Upper lobe of left lung (tissue), 4 donors: ENCODE measurements around the gene MAST4.
A peak's percentile ranks its signal among the peaks of the same experiment; 100 is the strongest.

Experiments used
- EP300 ChIP-seq, 4 donors: sonication (generic); formaldehyde crosslinking; IDR thresholded peaks; one replicate each; pipeline ENCODE4 v1.5.1; 2017; ENCODE audit warnings: antibody characterized with exemption in 4 of 4, control low read depth in 2 of 4
- POLR2A ChIP-seq, 4 donors: fragments of 450-650 bp; IDR thresholded peaks; one replicate each; pipeline ENCODE4 v1.5.1; 2016 to 2017; ENCODE audit warnings: antibody characterized with exemption in 4 of 4, mild to moderate bottlenecking in 2 of 4
- POLR2AphosphoS5 ChIP-seq, 2 donors: sonication (generic); formaldehyde crosslinking; IDR thresholded peaks; one replicate each; pipeline ENCODE4 v1.5.1; 2017; ENCODE audit warnings: antibody characterized with exemption in 2 of 2
- TF ChIP-seq, protein P1 (sequence below), 6 experiments: fragments of 450-650 bp in 4 of 6; fragments of 200-600 bp in 2 of 6; sonication (generic) in 2 of 6; IDR thresholded peaks; one replicate each; pipeline ENCODE4 v1.5.1; 2016 to 2019; ENCODE audit warnings: antibody characterized with exemption in 6 of 6

DNA sequence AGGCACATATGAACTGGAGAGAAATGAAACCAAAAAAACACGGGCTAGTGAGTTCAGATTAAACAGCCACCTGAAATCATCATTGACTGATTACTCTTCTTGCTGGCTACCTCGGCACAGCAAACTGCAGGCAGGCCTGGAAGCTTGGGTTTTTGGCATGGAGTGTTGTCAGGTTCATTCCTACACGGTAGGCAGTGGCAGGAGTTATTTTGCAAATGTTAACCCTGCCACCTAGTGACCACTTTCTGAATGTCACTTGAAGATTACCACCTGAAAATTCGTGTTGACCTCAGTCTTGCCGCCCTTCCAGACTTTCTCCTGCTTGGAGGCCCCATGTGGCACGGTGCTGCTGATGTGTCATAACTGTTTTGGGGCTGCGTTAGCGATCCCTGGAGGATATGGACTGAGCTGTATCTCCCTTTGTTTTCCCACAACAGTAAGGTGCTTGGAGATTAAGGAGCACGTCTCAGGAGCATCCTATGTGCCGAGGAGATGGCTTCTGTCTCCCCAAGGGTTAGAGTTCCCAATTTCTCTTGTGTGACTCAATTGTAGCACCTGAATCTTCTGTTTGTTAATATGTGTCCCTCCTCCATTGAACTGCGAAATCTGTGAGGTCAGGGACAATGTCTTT lies 613.1 kb downstream of the MAST4 start:
- no peak for TF ChIP-seq POLR2A (IDR thresholded peaks at IDR 0.05)
- TF ChIP-seq, protein P1, sequence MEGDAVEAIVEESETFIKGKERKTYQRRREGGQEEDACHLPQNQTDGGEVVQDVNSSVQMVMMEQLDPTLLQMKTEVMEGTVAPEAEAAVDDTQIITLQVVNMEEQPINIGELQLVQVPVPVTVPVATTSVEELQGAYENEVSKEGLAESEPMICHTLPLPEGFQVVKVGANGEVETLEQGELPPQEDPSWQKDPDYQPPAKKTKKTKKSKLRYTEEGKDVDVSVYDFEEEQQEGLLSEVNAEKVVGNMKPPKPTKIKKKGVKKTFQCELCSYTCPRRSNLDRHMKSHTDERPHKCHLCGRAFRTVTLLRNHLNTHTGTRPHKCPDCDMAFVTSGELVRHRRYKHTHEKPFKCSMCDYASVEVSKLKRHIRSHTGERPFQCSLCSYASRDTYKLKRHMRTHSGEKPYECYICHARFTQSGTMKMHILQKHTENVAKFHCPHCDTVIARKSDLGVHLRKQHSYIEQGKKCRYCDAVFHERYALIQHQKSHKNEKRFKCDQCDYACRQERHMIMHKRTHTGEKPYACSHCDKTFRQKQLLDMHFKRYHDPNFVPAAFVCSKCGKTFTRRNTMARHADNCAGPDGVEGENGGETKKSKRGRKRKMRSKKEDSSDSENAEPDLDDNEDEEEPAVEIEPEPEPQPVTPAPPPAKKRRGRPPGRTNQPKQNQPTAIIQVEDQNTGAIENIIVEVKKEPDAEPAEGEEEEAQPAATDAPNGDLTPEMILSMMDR (IDR thresholded peaks at IDR 0.05), result peak; percentile 76 to 90 (median 84)
- TF ChIP-seq POLR2AphosphoS5 (IDR thresholded peaks at IDR 0.05), result peak in 1 of 2 donors; percentile 13
- no peak for TF ChIP-seq EP300 (IDR thresholded peaks at IDR 0.05)
